B cell (primary cell): ENCODE data around the gene CALM1.

ENCODE experiments used
- EZH2 ChIP-seq: IDR thresholded peaks from 2 replicates; pipeline ENCODE4 v1.6.1; 2012; ENCODE audit warnings: borderline replicate concordance, low read depth, mild to moderate bottlenecking, moderate library complexity, low read length; ENCODE audit not compliant: insufficient read depth, poor library complexity, severe bottlenecking
- TF ChIP-seq, protein P1 (sequence below): fragments of 200-600 bp; IDR thresholded peaks from one replicate; pipeline ENCODE4 v1.8.0; 2022; ENCODE audit warnings: antibody characterized with exemption, mild to moderate bottlenecking

DNA sequence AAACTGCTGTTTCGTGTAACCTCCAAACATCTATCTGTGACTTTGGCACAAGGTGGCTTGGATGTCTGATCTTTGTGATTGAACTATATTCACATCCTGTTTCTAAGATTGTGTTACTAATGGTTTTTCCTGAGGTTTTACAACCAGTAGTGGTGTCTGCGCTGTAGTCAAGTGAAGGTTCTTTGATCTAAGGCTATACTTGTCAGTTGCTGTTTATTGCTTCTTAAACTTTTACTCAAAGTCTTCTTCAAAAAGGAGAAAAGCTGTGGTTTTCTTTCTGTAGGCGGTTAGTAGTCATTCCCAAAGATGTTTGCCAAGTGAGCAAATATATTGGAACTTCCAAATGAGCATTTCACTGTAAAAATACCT is 12.3 kb upstream of the CALM1 start:
- no peak for TF ChIP-seq EZH2
- TF ChIP-seq, protein P1, sequence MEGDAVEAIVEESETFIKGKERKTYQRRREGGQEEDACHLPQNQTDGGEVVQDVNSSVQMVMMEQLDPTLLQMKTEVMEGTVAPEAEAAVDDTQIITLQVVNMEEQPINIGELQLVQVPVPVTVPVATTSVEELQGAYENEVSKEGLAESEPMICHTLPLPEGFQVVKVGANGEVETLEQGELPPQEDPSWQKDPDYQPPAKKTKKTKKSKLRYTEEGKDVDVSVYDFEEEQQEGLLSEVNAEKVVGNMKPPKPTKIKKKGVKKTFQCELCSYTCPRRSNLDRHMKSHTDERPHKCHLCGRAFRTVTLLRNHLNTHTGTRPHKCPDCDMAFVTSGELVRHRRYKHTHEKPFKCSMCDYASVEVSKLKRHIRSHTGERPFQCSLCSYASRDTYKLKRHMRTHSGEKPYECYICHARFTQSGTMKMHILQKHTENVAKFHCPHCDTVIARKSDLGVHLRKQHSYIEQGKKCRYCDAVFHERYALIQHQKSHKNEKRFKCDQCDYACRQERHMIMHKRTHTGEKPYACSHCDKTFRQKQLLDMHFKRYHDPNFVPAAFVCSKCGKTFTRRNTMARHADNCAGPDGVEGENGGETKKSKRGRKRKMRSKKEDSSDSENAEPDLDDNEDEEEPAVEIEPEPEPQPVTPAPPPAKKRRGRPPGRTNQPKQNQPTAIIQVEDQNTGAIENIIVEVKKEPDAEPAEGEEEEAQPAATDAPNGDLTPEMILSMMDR = no peak
